HG02943 (cell line): Measurements from ENCODE around the gene UNCX.

ENCODE experiments used
- ATAC-seq: cut with Tn5 transposase; IDR thresholded peaks from one replicate; pipeline ENCODE4 v1.9.1; 2021; ENCODE audit warnings: mild to moderate bottlenecking, low read depth, moderate library complexity; ENCODE audit not compliant: unreplicated experiment

The UNCX gene

DNA sequence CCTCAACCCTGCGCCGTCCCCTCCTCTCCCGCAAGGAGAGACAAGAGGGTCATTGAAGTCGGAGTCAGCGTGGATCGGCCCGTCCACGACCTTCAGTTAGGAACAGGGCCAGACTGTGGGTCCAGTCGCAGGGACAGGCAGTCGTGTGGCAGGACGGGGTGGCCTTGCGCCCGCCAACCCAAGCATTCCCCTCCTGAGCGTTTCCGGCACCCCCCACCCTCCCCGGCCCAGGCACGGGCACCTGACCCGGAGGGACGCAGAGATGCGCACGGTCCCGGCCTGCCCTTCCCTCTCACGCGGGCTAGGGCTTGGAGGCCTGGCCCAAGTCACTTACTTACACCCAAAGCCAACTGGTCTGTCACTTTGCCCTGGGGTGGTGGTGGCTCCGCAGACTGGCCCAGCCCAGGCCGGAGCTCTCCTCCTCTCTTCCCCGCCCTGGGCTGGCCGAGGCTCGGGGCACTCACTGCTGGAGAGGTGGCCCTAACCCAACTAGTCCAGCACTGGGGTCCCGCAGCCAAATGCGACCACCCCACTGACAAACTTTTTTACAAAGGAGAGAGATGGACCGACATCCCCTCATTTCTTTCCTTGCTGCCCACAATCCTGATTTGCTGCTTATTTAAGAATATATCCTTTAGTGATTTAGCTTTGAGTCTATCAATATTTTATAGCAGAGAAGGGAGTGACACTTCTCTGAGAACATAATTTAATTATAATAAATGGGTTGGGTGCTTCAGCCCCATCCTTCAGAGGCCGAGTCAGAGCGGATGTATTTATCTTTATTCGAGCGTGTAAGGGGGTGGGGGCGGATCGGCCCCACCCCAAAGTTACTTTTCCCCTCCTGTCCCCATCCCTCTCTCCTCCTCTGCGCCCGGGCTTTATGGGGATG, 1.2 kb upstream of the UNCX start:
- no peak for ATAC-seq

DNA sequence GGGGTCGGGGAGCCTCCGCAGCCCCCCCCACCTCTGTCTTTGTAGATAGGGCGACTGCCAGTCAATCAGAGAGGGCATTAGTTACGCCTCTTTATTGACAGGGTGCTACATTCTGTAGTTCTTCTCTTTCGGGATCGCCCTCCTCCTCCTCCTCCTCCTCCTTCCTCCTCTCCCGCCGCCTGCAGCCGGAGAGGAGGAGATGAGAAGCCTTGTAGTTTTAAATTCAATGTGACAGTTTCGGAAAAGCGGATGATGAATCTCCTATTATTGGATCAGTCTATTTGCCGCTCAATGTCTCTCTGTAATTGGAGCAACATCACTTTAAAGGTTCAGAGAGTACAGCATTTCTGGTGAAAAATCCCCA, 587 bp upstream of the UNCX start:
- ATAC-seq = no peak

DNA sequence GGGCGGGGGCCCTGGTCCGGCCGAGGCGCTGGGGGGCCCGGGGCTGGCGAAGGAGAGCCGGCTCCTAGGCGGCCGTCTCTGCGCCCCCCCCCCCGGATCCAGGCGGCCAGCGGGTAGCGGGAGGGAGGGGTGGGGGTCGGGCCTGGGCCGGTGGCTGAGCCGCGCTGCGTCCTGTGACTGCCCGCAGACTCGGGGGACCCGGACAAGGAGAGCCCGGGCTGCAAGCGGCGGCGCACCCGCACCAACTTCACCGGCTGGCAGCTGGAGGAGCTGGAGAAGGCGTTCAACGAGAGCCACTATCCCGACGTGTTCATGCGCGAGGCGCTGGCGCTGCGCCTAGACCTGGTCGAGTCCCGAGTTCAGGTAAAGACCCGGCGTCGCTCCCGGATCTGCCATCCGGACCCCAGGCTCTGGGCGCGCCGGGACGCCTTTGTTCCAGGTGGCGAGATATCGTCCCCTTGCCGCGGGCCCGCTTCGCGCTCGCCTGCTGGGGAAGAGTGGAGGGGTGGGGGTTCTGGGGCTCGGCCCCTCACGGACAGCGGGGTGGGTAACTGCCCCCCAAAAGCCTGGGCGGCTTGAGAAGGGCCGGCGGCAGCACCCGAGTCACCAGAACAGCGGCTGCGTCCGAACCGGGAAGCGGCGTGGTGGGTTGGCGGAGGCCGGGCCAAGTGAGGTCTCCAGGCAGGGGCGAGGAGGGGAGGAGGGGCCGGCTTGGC, 819 bp downstream of the UNCX start:
- no peak for ATAC-seq

DNA sequence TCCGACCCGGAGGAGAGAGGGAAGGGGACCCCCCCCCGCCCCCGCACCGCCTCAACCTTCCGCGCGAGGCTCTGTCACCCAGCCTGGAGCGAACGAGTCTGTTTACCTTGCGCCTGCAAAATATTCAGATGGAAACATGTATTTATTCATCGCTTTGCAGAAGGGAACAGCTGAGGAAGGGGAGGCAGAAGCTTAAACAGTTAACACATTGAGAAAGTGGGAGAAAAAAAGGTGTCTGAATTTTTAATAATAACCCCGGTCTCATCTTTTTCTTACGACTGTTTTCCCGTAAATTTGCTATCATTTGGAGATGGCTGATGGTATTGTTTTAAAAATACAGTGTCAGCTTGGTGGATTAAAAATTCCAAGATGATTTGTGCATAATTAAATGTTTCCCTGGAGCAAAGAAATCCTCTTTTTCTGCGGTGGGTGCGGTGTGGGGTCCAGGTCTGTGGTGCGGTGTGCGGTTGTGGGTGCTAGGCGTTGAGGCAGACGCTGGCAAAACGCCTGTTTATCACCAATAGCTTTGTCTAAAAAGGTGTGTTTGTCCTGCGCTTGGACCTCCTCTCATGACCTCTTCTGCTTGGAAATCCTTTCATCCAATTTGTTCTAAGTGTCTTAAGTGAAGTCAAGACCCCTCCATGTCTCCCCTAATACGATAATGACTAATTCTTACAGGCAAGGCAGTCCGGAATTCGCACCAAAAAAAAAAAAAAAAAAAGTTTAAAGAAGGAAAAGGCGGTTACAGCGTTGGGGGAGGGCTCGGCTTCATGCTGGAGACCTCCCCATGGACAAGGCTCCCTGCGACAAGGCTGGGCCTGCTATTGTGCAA, 1.6 kb downstream of the UNCX start:
- no peak for ATAC-seq

DNA sequence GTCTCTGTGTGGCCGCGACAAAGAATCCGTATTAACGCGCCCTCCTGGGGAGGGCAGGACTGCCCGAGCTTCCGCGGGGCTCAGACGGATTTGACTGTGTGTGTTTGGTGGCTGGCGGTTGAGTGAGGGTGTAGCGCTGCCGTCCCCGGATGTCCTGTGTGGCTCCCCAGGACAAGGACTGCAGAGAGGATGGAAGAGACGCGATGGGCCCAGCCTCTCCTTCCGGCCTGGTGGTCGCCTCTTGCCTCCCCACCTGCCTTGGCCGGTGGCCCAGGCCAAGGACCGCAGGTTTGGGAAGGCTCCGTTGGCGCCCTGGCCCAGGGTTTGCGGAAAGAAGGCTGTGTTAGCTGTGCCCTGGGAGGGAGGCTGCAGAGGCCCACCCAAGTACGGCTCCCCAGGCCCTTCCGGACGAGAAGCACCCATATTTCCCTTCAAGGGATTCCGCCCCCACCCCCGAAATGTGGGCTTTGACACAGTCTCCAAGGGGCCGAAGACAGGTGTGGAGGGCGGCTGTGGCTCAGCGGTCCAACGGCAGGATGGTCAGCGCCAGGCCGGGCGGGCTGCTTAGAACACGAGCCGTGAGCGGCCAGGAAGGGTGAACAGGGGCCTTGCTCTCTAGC, 2.3 kb downstream of the UNCX start:
- ATAC-seq = no peak

DNA sequence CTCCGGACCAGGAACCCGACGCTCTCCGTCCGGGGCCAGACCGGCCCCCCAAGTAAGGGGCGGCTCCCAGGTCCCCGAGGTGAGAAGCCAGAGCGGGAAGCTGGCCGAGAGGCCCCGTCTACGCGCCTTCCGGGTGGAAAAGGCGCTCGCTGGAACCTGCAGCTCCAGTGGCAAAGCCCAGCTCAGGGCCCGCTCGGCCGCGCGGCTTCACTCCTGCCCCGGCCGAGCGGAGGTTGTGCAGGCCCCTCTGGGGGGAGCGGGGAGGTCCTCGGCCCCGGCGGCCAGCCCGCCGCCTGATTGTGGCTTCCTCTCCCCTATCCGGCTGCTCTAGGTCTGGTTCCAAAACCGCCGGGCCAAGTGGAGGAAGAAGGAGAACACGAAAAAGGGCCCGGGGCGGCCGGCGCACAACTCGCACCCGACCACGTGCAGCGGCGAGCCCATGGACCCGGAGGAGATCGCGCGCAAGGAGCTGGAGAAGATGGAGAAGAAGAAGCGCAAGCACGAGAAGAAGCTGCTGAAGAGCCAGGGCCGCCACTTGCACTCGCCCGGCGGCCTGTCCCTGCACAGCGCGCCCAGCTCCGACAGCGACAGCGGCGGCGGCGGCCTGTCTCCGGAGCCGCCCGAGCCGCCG, 2.9 kb downstream of the UNCX start:
- no peak for ATAC-seq

DNA sequence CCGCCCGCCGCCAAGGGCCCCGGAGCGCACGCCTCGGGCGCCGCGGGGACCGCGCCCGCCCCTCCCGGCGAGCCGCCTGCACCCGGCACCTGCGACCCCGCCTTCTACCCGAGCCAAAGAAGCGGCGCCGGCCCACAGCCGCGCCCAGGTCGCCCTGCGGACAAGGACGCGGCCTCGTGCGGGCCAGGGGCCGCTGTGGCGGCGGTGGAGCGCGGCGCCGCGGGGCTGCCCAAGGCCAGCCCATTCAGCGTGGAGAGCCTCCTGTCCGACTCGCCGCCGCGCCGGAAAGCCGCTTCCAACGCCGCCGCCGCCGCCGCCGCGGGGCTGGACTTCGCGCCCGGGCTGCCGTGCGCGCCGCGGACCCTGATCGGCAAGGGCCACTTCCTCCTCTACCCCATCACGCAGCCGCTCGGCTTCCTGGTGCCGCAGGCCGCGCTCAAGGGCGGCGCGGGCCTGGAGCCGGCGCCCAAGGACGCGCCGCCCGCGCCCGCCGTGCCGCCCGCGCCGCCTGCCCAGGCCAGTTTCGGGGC, 3.5 kb downstream of the UNCX start:
- ATAC-seq = no peak

DNA sequence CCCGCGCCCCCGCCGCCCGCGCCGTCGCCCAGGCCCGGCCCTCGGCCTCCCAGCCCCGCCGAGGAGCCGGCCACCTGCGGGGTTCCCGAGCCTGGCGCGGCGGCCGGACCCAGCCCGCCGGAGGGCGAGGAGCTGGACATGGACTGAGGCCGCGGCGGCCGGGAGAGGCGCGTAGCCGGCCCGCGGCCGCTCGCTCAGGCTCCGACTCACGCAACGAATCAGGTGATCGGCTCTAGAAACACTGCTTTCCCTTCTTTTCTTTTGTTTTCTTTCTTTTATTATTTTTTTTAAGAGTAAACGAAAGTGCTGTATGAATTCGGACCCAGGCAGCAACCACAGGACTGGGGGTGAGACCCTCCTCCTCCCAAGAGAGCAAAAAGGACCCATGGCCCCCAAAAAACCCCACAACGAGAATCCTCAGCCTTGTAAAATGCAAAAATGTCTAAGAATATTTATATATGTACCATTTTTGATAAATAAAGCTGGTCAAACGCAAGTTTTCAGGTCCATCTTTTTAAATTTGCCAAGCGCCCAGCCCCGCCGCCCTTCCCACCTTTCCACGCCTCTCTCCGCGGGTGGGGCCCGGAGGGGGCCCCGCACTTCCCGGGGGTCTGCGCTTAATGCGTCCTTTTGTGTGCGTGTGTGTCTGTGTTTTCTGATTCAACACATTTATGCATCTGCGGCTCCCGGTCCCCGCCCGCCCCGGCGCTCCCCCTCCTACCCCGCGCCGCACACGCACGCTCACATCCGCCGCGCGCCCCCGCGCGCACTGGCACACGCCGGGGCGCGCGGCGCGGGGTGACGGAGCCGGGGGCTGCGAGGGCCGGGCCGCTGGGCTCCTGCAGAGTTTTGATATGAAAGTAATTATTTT, 4.4 kb downstream of the UNCX start:
- no peak for ATAC-seq

DNA sequence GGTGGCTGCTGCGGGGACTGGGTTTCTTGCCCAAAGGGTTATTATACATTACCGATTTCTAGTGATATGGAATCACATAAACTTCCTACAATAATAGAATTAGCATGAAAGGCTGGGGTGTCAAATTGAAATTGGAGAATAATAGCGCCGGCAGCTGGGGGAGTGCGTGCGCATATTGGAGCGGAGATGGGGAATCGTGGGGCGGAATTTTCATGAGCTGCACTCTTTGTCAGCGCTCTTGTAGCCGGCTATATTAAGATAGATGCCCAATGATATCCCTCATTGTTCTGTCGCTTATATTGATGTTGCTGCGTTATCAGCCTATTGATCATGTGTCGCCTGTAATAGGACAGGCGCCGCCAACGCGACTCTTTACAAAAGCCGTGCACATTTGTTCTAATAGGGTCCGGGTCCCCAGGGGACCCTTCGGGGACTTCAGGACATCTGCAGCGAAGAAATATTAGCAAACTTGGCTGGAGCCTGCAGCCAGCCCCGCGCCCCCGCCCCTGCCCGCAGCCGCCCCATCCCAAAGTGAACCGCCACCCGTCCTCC, 5.1 kb downstream of the UNCX start:
- no peak for ATAC-seq

DNA sequence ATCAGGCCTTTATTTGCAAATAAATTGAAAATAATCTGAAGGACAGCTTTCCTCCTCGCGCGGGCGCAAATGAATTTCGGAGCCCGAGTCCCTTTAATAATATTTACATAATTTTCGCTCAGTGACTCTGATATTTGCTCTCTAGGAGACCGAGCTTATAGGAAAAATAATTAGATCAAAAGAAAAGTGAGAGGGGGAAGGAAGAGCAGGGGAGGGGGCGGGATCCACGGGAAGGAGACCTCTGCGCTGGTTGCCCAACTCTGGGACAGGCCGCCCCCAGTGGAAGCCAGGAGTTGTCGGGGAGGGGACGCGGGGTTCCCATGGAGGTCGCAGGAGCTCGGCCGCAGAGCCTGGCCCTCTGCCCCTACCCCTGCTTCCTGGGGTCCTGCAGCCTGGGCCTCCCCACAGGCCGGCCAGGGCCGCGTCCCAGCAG, 5.8 kb downstream of the UNCX start:
- ATAC-seq = no peak

DNA sequence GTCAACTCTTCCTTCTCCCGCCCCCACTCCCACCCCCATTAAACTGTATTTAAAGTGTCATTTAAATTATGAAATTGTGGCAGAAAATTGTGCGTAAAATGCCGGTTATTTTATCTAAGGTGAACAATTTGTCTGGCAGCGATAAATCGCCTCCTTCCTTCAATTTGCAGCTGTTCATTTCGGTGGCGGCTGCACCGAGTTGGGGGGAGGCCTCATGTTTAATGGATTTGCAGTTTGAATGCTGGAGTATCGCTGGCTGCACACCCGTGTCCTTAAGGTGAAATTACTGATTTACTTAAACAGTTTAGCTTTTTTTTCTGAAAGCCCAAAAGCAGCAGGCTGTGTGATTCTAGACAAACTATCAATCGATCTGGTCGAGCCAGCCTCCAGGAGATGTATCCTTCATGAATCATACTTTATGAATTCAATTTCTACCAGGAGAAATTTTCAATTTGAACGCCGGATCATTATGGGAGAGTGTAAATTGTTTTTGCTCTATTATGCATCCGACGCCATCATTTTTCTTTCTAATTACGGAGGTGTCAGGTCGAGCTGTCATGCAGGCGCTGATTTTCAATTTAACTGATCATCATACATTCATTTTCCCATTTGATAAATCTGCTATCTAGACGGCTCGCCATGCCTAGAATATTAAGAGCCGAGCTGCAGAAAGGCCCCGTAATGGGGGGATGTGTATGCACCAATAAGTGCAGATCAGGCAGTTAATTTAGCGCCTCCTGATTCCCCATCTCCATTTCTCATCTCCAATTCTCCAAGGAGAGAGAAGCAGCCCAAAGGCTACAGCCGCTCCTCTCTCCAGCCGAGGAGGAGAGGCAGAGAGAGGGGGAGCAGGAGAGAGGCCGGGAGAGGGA, 6.5 kb downstream of the UNCX start:
- no peak for ATAC-seq

DNA sequence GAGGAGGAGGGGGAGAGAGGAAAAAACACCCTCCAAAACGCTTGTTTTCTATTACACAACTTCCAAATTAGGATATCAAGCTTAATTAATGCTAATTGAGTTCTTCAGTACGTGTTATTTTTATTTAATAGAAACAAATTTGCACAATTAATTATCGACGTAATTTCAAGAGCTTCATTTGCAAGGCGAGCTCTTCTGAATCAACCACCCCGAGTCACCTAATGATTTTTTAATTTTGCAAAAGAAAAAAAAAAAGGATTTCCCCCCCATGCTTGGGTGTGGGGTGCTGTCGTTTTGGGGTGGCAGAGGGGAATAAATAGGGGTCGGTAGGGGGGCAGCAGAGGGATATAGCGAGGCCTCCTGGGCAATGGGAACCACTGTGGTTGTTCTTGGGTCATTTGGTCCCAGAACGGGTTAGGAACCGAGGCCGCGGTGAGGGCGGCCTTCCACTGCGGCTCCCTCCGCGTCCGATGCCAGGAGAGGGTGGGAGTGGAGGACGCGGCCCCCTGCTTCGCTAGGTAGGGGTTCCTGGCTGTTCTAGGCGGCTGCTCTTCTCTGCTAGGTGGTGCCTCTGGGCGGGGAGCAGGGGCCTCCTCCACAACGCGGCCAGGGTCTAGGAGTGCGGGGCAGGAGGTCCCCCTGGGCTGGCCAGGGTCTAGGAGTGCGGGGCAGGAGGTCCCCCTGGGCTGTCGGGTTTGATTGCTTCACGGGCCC, 7.3 kb downstream of the UNCX start:
- no peak for ATAC-seq

DNA sequence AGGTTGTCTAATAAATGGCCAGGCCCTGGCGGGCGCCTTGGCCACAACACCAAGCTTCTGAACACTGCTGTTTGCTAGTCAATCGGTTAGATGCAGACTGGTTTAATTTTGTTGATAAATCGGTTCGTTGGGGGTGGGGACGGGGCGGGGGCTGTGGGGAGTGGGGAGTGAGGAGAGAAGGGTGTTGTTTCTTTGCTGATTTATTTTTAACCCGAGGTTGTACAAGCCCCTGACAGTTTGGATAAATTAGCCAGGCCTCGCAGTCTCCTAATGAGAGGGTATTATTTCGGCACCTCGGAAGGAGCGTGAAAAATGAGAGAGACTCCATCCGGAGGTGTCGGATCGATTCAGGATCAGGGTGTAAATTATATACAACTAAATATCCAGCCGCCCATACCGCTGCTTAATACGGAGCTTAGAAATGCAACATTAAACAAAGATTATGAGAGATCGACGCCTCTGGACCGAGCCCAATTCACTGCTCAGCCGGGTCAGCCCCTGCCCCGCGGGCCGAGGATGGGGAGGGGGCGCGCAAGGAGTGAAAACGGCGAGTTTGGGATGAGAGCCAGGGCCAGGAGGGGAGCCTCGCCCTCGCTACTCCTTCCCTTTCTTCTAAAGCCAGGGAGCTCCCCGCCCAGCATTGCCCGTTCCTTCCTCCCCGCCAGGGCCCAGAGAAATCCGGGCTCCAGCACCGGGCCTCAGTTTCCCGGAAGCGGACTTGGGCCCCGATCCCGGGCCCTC, 8.0 kb downstream of the UNCX start:
- no peak for ATAC-seq

DNA sequence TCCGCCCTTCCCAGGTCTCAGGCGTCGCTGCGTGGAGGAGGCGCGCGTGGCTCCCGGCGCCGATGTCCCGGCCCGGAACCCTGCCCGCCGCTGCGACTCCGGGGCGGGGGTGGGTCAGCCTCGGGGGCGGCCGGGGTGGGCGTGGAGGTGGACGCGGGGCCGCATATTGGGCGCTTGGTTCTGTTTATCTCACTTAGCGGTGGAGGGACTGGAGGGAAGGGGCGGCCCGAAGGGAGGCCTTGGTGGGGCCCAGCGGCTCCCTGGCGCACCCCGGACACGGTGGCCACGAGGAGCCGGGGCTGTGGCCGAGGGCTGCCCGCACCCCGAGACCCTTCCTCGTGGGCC, 8.6 kb downstream of the UNCX start:
- no peak for ATAC-seq

DNA sequence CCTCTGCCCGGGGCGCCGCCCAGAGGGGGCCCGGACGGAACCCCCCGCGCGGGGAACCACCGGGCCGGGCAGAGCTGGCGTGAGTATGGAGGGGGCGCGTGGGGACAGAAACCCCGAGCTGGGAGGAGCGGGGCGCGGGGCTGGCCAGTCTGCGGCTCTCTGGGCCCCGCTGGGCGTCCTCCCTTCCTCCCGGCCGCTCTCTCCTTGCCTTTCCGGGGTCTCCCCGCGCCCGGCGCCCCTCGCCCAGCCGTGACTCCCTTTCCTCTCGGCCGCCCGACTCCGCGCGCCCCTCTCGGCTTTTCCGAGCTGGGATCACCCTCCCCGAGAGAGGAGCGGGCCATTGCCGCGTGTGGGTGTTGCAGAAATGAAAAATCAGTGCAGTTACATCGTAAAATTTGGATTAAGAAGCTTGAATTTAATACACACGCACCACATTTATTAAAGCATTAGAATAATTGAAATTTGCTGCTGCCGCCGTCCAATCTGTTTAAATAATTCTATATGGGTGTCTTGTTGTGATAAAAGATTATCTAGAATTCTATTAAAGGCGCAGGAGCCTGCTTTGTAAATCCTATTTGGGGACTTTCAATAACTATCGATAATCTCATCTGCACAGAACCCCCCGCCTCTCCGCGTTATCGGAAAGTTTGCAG, 9.1 kb downstream of the UNCX start:
- no peak for ATAC-seq

DNA sequence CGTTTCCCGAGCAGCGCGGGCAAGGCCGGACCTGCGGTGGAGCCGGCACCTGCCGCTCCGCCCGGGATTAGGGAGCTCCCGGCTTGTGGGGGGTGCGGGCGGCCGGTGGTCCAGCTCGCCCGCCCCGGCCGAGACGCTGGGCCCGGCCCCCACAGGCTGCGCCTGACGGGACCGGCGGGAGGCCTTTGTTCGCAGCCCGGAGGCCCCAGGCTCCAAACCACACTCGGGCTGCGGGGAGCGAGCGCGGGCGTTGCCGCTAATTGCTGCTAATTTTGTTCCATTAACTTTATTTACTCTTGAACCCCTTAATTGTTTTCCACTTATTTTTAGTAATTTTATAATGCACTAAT, 9.6 kb downstream of the UNCX start:
- ATAC-seq = no peak
